Esophagus muscularis mucosa (tissue), 3 donors: ENCODE results near the gene OBP2A.

Source experiments
- CTCF ChIP-seq, 3 experiments: fragments of 200-600 bp in 2 of 3; fragments of 450-650 bp in 1 of 3; sonication (generic) in 2 of 3; IDR thresholded peaks; one replicate each; pipeline ENCODE4 v1.5.1; 2017 to 2019; ENCODE audit warnings: antibody characterized with exemption in 3 of 3, mild to moderate bottlenecking in 2 of 3, moderate library complexity in 1 of 3
- POLR2A ChIP-seq: fragments of 450-650 bp; IDR thresholded peaks from one replicate; pipeline ENCODE4 v1.6.1; 2017; ENCODE audit warnings: antibody characterized with exemption, moderate library complexity, mild to moderate bottlenecking, low read depth

DNA sequence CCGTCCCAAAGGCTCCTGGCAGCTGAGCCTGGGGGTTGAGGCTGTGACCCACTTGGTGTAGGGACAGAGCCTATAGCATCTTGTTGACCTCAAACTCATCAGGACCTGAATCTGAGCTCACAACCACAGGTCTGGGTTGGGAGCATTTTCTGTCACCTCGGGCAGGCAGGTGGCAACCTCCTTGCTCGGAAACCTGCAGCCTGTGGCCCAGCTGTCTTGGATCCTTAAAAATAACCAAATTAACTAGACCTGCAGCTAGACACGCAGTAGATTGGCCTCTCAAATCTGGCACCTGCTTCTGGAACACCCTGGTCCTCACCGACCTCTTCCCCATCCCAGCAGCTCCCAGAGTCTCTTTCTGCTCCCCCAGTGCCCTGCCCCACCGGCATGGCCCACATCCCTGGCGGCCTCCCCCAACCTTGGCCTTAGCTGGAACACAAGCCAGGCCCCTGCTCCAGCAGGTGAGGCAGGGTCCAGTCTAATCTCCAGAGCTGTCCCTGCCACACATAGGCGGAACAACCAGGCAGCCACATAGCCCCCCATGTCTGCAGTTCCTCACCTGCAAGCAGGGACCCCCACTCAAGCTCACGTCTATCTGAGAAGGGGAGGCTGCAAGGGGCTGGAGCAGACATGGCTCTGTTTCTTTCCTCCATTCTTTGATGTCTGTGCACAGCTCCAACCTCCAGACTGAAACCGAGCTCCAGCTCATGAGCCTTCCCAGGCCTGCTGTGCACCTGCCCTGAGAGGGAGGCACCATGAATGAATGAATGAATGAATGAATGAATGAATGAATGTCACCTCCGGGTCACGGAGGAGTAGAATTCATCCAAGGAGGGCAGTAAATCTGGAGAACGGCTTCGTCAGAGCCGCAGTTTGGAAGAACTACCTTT, 43.9 kb downstream of the OBP2A start:
- TF ChIP-seq CTCF (IDR thresholded peaks at IDR 0.05) (no peak), POLR2A (no peak)
